Measurements from ENCODE around the gene UBA52. TPM values are rescaled to one million over a fixed set of nuclear protein-coding genes. Genes with fewer than 3 reads are reported as not detected.
"Not testable (repeated sequence)": the region's sequence is repeated elsewhere in the genome, so short reads cannot be mapped to it uniquely, and the experiment has no call there.

The UBA52 gene
- total and polyA plus RNA-seq, 2 donors, result 610 to 1,360 TPM

- DNase-seq (ENCODE audit: extremely low spot score); H3K27ac ChIP-seq (ENCODE audit: low read depth); H3K4me1 ChIP-seq (ENCODE audit: insufficient read depth); H3K36me3 ChIP-seq (ENCODE audit: insufficient read depth); H3K4me3 ChIP-seq (ENCODE audit: low read depth, low read length): not testable (repeated sequence)
- 81% methylated on average over 5 of the region's 5 CpGs for WGBS
Observed at GRCh38 chr19:18592732-18593131, 21.1 kb downstream of the UBA52 start.

GRCh38 chr19:18593367-18594095, 21.9 kb downstream of the UBA52 start:
- Histone ChIP-seq H3K36me3 (ENCODE audit: insufficient read depth) (no peaks in the 10 kb centered on the region), H3K27ac (ENCODE audit: low read depth) (no peak overlapping the region), H3K4me1 (ENCODE audit: insufficient read depth) (peaks cover 3% of the 10 kb centered on the region), H3K4me3 (ENCODE audit: low read depth, low read length) (no peak overlapping the region)
- WGBS, result 32% methylated on average over 25 of the region's 25 CpGs
- DNase-seq (ENCODE audit: extremely low spot score), result no peak

- DNase-seq (ENCODE audit: extremely low spot score), result no peak
Observed at GRCh38 chr19:18594096-18594823, 22.6 kb downstream of the UBA52 start.

GRCh38 chr19:18594824-18595373, 23.2 kb downstream of the UBA52 start:
- H3K27ac ChIP-seq (ENCODE audit: low read depth), result no peak overlapping the region
- no peaks in the 10 kb centered on the region for H3K36me3 ChIP-seq (ENCODE audit: insufficient read depth)
- 13% methylated on average over 26 of the region's 26 CpGs for WGBS
- no peak for DNase-seq (ENCODE audit: extremely low spot score)
- no peak overlapping the region for H3K4me3 ChIP-seq (ENCODE audit: low read depth, low read length)
- peaks cover 3% of the 10 kb centered on the region for H3K4me1 ChIP-seq (ENCODE audit: insufficient read depth)

More at GRCh38 chr19:18594096-18594823, 22.6 kb downstream of the UBA52 start:
- Histone ChIP-seq H3K4me3 (ENCODE audit: low read depth, low read length) (no peak overlapping the region), H3K36me3 (ENCODE audit: insufficient read depth) (no peaks in the 10 kb centered on the region), H3K4me1 (ENCODE audit: insufficient read depth) (peaks cover 3% of the 10 kb centered on the region), H3K27ac (ENCODE audit: low read depth) (no peak overlapping the region)
- WGBS, result 1% methylated on average over 54 of the region's 54 CpGs

GRCh38 chr19:18595475-18595874, 23.8 kb downstream of the UBA52 start:
- Histone ChIP-seq H3K4me3 (ENCODE audit: low read depth, low read length) (no peak overlapping the region), H3K27ac (ENCODE audit: low read depth) (no peak overlapping the region), H3K4me1 (ENCODE audit: insufficient read depth) (peaks cover 3% of the 10 kb centered on the region), H3K36me3 (ENCODE audit: insufficient read depth) (no peaks in the 10 kb centered on the region)
- 73% methylated on average over 6 of the region's 6 CpGs for WGBS
- no peak for DNase-seq (ENCODE audit: extremely low spot score)

GRCh38 chr19:18596752-18597157, 25.1 kb downstream of the UBA52 start:
- no peak overlapping the region for H3K27ac ChIP-seq (ENCODE audit: low read depth)
- H3K4me1 ChIP-seq (ENCODE audit: insufficient read depth), result peaks cover 3% of the 10 kb centered on the region
- no peak overlapping the region for H3K4me3 ChIP-seq (ENCODE audit: low read depth, low read length)
- DNase-seq (ENCODE audit: extremely low spot score), result no peak
- H3K36me3 ChIP-seq (ENCODE audit: insufficient read depth), result no peaks in the 10 kb centered on the region
- whole genome bisulfite sequencing, result 13% methylated on average over 21 of the region's 21 CpGs

GRCh38 chr19:18597809-18598660, 26.4 kb downstream of the UBA52 start:
- Histone ChIP-seq H3K4me3 (ENCODE audit: low read depth, low read length) (no peak overlapping the region), H3K27ac (ENCODE audit: low read depth) (no peak overlapping the region), H3K36me3 (ENCODE audit: insufficient read depth) (no peaks in the 10 kb centered on the region), H3K4me1 (ENCODE audit: insufficient read depth) (peaks cover 3% of the 10 kb centered on the region)
- DNase-seq (ENCODE audit: extremely low spot score), result no peak
- WGBS, result 38% methylated on average over 25 of the region's 25 CpGs

GRCh38 chr19:18599485-18599884, 27.8 kb downstream of the UBA52 start:
- Histone ChIP-seq H3K4me1 (ENCODE audit: insufficient read depth) (no peaks in the 10 kb centered on the region), H3K36me3 (ENCODE audit: insufficient read depth) (no peaks in the 10 kb centered on the region), H3K27ac (ENCODE audit: low read depth) (no peak overlapping the region), H3K4me3 (ENCODE audit: low read depth, low read length) (no peak overlapping the region)
- WGBS, result 88% methylated on average over 20 of the region's 20 CpGs
- DNase-seq (ENCODE audit: extremely low spot score), result no peak

GRCh38 chr19:18600692-18601397, 29.2 kb downstream of the UBA52 start:
- H3K27ac ChIP-seq (ENCODE audit: low read depth); H3K4me1 ChIP-seq (ENCODE audit: insufficient read depth); DNase-seq (ENCODE audit: extremely low spot score); H3K4me3 ChIP-seq (ENCODE audit: low read depth, low read length); H3K36me3 ChIP-seq (ENCODE audit: insufficient read depth): not testable (repeated sequence)
- 92% methylated on average over 15 of the region's 15 CpGs for WGBS

- H3K27ac ChIP-seq (ENCODE audit: low read depth), result no peak overlapping the region
- H3K4me3 ChIP-seq (ENCODE audit: low read depth, low read length), result no peak overlapping the region
- 89% methylated on average over 4 of the region's 4 CpGs for WGBS
- H3K4me1 ChIP-seq (ENCODE audit: insufficient read depth), result no peaks in the 10 kb centered on the region
- DNase-seq (ENCODE audit: extremely low spot score), result no peak
- no peaks in the 10 kb centered on the region for H3K36me3 ChIP-seq (ENCODE audit: insufficient read depth)
Observed at GRCh38 chr19:18601875-18602274, 30.2 kb downstream of the UBA52 start.

- Histone ChIP-seq H3K36me3 (ENCODE audit: insufficient read depth) (no peaks in the 10 kb centered on the region), H3K27ac (ENCODE audit: low read depth) (no peak overlapping the region), H3K4me1 (ENCODE audit: insufficient read depth) (peaks cover 2% of the 10 kb centered on the region), H3K4me3 (ENCODE audit: low read depth, low read length) (no peak overlapping the region)
- no peak for DNase-seq (ENCODE audit: extremely low spot score)
- WGBS, result 12% methylated on average over 32 of the region's 32 CpGs
Observed at GRCh38 chr19:18603255-18603957, 31.7 kb downstream of the UBA52 start.

- Histone ChIP-seq H3K36me3 (ENCODE audit: insufficient read depth) (no peaks in the 10 kb centered on the region), H3K4me3 (ENCODE audit: low read depth, low read length) (no peak overlapping the region), H3K27ac (ENCODE audit: low read depth) (no peak overlapping the region), H3K4me1 (ENCODE audit: insufficient read depth) (peaks cover 2% of the 10 kb centered on the region)
- DNase-seq (ENCODE audit: extremely low spot score), result no peak
- WGBS, result 30% methylated on average over 26 of the region's 26 CpGs
Observed at GRCh38 chr19:18603958-18604819, 32.5 kb downstream of the UBA52 start.

Data from urinary bladder (tissue), 4 donors.